ENCODE results near the gene KIF26B. TPM values are rescaled to one million over a fixed set of nuclear protein-coding genes. Genes with fewer than 3 reads are reported as not detected.

Gene KIF26B
- total RNA-seq, 2 donors from 2014 or later: 0.30 to 0.35 TPM

GRCh38 chr1:245678860-245679411 is 524.2 kb downstream of the KIF26B start:
- no peaks in the 10 kb centered on the region for H3K36me3 ChIP-seq
- TF ChIP-seq, protein P1, sequence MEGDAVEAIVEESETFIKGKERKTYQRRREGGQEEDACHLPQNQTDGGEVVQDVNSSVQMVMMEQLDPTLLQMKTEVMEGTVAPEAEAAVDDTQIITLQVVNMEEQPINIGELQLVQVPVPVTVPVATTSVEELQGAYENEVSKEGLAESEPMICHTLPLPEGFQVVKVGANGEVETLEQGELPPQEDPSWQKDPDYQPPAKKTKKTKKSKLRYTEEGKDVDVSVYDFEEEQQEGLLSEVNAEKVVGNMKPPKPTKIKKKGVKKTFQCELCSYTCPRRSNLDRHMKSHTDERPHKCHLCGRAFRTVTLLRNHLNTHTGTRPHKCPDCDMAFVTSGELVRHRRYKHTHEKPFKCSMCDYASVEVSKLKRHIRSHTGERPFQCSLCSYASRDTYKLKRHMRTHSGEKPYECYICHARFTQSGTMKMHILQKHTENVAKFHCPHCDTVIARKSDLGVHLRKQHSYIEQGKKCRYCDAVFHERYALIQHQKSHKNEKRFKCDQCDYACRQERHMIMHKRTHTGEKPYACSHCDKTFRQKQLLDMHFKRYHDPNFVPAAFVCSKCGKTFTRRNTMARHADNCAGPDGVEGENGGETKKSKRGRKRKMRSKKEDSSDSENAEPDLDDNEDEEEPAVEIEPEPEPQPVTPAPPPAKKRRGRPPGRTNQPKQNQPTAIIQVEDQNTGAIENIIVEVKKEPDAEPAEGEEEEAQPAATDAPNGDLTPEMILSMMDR (IDR thresholded peaks at IDR 0.05): no peak

DNA sequence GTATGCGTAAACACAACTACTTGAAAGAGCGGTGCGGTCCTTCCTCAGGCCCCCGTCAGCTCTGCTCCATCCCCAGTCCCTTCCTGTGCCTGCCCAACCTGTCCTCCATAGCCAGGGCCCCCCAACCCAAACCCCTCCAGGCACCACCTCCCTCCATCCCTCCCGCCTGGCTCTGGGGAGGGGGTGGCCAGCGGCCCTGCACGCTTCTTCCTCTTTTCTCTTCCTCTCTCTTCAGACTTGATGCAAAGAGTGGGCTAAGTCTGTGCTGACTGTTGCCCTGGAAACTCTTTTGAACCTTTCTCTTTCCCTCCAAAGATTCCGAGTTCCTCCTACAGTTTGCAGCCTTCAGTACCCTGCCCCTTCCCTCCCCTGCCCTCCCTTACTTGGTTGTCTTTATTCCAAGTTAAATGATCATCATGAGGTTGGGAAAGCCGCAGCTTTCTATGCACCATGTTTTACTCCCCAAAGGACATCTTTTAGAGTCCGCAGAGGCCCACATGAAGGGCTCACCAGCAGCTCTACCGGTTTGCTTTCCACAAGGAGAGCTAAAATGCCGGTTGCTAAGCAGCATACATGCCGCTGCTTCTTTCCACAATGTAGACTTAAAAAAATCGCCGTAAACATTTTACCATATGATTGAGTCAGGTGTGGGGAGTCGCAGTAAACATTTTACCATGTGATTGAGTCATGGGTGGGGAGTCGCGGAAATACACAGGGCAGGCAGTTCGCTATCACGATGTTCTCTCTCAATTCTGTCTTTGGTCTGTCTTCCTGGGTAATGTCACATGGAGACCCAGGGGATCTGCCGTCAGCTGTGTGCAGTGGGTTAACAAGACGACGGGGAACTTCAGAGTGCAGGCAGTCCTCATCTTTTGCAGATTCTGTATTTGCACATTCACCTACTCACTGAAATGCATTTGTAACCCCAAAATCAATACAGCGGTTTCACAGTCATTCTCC is 525.3 kb downstream of the KIF26B start:
- no peak overlapping the region for H3K27ac ChIP-seq
- no peak for DNase-seq
- no peaks in the 10 kb centered on the region for H3K36me3 ChIP-seq
- TF ChIP-seq, protein P1 (IDR thresholded peaks at IDR 0.05): no peak
- intact Hi-C loops (cut with DNase I): no loop called here
- H3K4me1 ChIP-seq: no peaks in the 10 kb centered on the region
- no peak overlapping the region for H3K4me3 ChIP-seq
- no peaks in the 10 kb centered on the region for H3K9me3 ChIP-seq
- H3K27me3 ChIP-seq: no peaks in the 10 kb centered on the region
- no peak overlapping the region for H3K9ac ChIP-seq (ENCODE audit: low read depth in 2 of 2, low read length in 2 of 2)

More at GRCh38 chr1:245678860-245679411, 524.2 kb downstream of the KIF26B start:
- Histone ChIP-seq H3K9me3 (no peaks in the 10 kb centered on the region), H3K9ac (ENCODE audit: low read depth in 2 of 2, low read length in 2 of 2) (no peak overlapping the region), H3K27ac (no peak overlapping the region), H3K4me1 (no peaks in the 10 kb centered on the region), H3K27me3 (no peaks in the 10 kb centered on the region), H3K4me3 (no peak overlapping the region)
- intact Hi-C loops (cut with DNase I): no loop called here
- DNase-seq: no peak

- DNase-seq: no peak
- Histone ChIP-seq H3K4me1 (no peaks in the 10 kb centered on the region), H3K9ac (ENCODE audit: low read depth in 2 of 2, low read length in 2 of 2) (no peak overlapping the region), H3K4me3 (no peak overlapping the region), H3K9me3 (no peaks in the 10 kb centered on the region), H3K27ac (no peak overlapping the region), H3K36me3 (no peaks in the 10 kb centered on the region), H3K27me3 (no peaks in the 10 kb centered on the region)
- TF ChIP-seq, protein P1 (IDR thresholded peaks at IDR 0.05): no peak
- intact Hi-C loops (cut with DNase I): no loop called here
These were observed 528.1 kb downstream of the KIF26B start for GRCh38 chr1:245682638-245683628.

DNA sequence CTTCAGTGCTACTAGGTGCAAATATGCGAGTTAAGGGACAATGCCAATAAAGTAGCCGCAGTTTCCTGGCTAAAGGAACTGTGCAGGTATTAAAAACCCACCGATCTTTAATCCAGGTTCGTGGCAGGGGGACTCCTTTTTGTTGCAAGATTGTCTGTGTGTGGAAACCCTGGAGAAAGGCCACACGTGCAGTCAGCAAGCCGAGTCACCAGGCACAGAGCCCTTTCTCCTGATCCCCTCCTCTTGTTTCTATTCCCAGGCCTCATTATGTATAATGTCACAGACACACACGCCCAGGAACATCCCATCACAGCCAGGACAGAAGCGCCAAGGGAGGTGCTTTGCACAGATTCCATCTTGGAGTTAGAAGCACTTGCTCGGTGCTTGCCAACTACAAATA is 528.9 kb downstream of the KIF26B start:
- no peaks in the 10 kb centered on the region for H3K9me3 ChIP-seq
- no peak for DNase-seq
- H3K27me3 ChIP-seq: no peaks in the 10 kb centered on the region
- H3K9ac ChIP-seq (ENCODE audit: low read depth in 2 of 2, low read length in 2 of 2): no peak overlapping the region
- TF ChIP-seq, protein P1 (IDR thresholded peaks at IDR 0.05): no peak
- H3K4me3 ChIP-seq: no peak overlapping the region
- H3K36me3 ChIP-seq: no peaks in the 10 kb centered on the region
- intact Hi-C loops (cut with DNase I): no loop called here
- no peak overlapping the region for H3K27ac ChIP-seq
- H3K4me1 ChIP-seq: no peaks in the 10 kb centered on the region

DNA sequence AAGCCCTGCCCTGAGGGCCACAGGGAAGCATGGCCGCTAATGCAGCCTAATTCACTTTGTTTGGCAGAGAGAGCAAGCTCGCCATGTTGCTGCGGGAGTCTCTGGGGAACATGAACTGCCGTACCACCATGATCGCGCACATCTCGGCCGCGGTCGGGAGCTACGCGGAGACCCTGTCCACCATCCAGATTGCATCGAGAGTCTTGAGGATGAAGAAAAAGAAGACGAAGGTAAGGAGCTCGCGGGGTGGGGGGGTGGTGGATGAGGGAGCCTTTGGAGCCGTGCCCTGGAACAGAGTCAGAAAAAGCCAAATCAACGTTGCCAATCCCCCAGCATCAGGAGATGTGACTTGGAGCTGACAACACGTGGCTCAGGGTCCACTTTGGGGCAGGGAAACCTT is 529.4 kb downstream of the KIF26B start:
- TF ChIP-seq, protein P1 (IDR thresholded peaks at IDR 0.05): no peak
- Histone ChIP-seq H3K27ac (no peak overlapping the region), H3K9ac (ENCODE audit: low read depth in 2 of 2, low read length in 2 of 2) (no peak overlapping the region), H3K27me3 (no peaks in the 10 kb centered on the region), H3K9me3 (no peaks in the 10 kb centered on the region), H3K4me1 (no peaks in the 10 kb centered on the region), H3K4me3 (no peak overlapping the region), H3K36me3 (no peaks in the 10 kb centered on the region)
- no peak for DNase-seq
- intact Hi-C loops (cut with DNase I): no loop called here
